Esophagus squamous epithelium (tissue), 4 donors: Measurements from ENCODE around the gene ANXA9.

Source experiments
- POLR2A ChIP-seq, 4 donors: fragments of 450-650 bp; IDR thresholded peaks; one replicate each; pipeline ENCODE4 v1.6.1; 2017; ENCODE audit warnings: antibody characterized with exemption in 4 of 4, mild to moderate bottlenecking in 4 of 4, moderate library complexity in 3 of 4
- TF ChIP-seq, protein P1 (sequence below), 6 experiments: fragments of 450-650 bp in 4 of 6; fragments of 200-600 bp in 2 of 6; sonication (generic) in 2 of 6; IDR thresholded peaks; one replicate each; pipeline ENCODE4 v1.5.1; 2016 to 2019; ENCODE audit warnings: antibody characterized with exemption in 6 of 6, mild to moderate bottlenecking in 4 of 6, moderate library complexity in 4 of 6

GRCh38 chr1:150994248-150994647 lies 12.2 kb downstream of the ANXA9 start:
- TF ChIP-seq, protein P1, sequence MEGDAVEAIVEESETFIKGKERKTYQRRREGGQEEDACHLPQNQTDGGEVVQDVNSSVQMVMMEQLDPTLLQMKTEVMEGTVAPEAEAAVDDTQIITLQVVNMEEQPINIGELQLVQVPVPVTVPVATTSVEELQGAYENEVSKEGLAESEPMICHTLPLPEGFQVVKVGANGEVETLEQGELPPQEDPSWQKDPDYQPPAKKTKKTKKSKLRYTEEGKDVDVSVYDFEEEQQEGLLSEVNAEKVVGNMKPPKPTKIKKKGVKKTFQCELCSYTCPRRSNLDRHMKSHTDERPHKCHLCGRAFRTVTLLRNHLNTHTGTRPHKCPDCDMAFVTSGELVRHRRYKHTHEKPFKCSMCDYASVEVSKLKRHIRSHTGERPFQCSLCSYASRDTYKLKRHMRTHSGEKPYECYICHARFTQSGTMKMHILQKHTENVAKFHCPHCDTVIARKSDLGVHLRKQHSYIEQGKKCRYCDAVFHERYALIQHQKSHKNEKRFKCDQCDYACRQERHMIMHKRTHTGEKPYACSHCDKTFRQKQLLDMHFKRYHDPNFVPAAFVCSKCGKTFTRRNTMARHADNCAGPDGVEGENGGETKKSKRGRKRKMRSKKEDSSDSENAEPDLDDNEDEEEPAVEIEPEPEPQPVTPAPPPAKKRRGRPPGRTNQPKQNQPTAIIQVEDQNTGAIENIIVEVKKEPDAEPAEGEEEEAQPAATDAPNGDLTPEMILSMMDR (IDR thresholded peaks at IDR 0.05), result no peak
- TF ChIP-seq POLR2A (IDR thresholded peaks at IDR 0.05), result no peak
